Measurements from ENCODE around the gene CPNE4. TPM values are rescaled to one million over a fixed set of nuclear protein-coding genes. Genes with fewer than 3 reads are reported as not detected.

The CPNE4 gene
- total RNA-seq, 1 donor from 2014 or later = 0.05 TPM

DNA sequence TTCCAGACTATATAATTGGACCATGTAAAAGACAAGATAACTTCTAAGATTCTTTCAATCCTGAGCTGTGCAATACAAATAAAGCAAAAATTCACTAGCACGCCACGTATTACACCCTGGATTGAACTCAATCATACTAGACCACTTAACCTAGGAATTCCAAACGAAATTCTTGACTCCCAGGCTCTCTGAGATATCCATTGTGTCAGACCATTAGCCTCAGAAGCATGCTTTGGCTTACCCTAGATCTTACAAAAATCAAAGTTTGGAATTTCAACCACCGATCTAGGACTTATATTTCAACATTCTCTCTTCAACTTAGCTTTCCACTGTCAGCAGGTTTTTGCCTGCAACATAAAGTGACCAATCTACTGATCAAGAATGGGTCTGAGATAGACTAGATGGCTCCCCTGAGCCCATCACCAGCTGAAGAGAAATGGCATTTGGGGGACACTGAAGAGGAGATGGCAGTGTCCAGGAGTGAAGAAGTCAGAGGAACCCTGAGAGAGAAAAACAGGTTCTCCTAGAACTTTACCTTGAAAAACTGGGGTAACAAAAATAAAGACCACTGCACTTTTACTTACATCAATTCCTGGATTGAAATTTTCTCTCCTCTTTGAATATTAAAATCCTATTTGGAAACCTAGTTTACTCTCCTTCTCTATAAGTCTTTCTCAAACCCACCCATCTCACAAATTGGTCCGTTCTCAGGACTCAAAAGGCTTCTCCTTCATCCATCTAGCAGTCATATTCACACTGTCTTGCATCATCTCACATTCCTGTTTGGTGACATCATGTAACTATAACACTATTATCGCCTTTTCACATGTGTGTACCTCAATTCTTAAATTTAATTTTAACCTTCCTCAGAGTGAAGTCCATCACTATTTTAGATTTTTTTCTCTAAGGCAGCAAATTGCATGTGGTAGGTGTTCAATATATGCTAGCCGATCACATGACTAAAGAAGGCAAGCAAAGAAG lies 18.5 kb downstream of the CPNE4 start:
- DNase-seq (ENCODE audit: low read depth) = no peak

DNA sequence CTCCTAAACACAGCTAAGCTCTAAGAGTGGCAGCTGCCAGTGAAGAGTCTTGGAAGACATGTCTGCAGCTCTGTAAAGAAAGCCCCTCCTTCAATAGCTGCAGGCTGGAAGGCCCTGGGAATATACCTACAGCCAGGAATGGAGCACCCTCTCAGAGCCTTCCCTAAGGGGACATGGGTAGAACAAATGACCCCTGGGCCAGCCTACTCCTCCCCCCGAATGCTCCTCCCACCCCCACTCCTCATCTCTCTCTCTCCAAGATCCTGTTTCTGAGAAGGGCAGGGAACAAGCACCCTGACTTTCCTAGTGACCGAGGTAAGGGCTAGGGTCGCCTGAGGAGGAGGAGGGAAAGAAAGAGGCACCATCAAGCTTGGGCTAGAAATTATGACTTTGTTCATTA lies 20.7 kb downstream of the CPNE4 start:
- no peak for DNase-seq (ENCODE audit: low read depth)

DNA sequence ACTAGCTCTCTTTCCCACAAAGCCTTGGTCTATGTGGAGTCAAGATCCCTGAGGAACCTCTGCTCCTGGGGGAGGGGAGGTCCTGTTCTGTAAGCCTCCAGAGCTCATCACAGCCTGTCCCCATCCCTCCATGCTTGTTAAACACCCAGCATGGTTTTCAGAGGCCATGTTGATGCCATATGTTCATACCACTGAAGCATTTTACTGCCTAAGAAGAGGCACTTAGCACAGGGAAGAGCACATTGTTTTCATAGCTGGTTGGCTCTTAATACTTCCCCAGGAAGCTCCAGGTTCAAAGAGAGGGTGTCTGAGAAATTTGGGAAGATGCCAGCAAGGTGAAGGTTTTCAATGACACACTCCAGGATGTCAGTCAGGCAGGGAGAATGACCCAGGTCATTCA lies 25.6 kb downstream of the CPNE4 start:
- DNase-seq (ENCODE audit: low read depth) = peak; percentile 27

DNA sequence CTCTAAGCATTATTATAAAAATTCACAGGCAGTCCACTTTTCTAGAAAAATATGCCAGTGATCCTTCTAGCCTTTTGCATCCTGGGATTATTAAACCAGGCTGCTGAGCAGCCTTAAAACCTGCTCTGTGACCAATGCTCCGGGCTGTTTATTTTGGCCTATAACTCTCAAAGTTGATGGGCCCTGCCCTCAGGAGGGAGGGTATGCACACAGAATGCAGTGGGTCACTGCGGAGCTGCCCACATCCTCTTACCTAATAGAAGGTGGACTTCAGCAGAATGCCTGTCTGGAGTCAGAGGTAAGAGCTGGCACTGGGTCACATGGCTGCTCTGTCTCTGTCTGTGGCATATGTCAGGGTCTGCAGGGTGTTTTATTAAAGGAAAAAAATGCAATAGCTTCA lies 26.0 kb downstream of the CPNE4 start:
- DNase-seq (ENCODE audit: low read depth) = peak; percentile 77

DNA sequence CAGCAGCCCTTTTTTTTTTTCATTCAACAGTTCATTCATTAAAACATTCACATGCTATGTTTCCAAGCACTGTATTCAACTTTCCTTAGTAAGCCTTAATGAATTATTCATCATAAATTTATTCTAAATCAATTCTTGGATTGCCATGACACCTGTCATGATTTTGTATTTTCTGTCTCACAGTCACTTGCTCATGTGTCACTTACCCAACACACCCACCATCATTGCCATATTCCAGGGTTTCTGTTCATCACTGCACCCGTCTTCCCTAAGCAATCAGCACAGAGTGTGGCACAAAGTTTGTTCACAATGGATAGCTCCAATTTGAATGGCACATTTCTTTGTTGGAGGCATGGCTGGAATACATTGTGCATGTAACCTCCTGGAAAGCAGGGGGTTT lies 27.2 kb downstream of the CPNE4 start:
- no peak for DNase-seq (ENCODE audit: low read depth)

DNA sequence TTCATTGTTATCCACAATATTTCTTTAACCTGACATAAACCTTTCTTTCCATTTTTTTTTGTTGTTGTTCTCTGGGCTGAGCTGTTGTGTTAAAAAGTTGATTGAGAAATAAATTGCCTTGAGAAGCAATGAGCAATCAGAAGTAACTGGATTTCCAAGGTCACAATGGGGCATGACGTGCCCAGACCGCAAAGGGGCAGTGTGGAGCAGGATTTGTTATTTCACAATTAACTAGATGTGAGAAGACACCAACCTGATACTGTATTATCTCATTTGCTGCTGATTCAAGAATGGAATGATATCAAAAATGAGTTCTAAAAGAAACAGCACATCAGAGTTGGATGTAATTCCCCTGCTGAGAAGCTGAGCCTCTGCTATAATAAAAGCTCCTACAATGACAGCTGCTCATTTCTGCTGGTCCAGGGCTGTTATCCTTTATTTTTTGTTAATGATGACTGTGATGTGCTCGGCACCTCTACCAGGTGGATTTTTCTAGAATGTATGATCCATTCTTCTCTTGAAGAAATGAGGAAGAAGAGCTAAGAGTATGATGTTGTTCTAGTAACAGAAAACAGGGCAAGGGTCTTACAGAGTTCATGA lies 28.1 kb downstream of the CPNE4 start:
- peak; percentile 55 for DNase-seq (ENCODE audit: low read depth)

DNA sequence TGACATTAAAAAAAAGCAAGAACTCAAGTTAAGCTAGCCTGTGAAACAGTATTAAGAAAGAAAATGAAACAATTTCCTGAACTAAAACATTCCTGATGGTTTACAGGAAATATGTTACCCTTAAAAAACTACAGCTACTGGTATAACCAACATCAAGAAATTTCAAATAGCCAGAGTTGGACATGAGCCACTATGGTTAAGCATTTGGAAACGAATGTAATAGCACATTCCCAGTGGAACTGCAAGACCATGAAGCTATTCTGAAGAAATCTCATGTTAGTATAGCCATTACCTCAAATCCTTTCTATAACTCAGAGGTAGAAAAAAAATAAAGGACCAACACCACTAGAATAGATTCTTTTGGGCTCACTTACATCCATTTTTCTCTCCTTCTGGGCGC lies 30.2 kb downstream of the CPNE4 start:
- peak; percentile 82 for DNase-seq (ENCODE audit: low read depth)

DNA sequence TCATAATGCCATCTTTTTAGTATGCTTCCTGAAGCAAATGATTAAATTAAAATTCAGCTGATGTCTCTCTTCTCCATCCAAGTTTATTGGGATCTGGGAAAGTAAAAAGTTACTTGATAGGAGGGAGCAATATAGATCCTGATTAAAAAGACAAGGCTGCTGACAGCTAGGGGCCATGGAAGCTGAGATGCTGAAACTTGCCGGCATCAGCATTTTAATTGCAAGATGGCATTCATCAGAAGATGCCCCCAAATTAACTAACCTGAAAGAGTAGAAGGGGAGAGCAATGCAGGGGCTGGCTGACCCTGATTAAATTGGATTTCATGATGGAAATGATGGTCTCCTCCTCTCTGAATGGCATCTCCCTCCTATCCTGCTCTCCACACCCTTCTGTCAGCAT lies 31.1 kb downstream of the CPNE4 start:
- DNase-seq (ENCODE audit: low read depth) = no peak

DNA sequence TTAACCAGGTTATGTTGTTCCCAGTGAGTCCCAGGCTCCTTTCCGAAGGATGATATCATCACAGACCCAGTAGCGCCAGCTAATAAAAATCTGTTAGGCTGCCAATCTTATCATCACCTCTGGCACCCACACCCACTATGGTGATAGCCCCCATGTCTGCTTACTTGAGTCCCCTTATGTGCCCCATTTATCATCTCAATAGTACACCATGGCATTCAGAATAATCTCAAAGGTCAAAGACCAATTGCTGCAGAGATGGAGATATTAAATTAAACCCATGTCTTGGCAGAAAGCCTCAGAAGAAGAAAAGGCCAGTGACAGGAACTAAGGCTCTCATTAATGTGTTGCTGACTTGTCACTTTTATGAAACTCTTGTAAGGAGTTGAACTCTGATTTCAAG lies 32.8 kb downstream of the CPNE4 start:
- no peak for DNase-seq (ENCODE audit: low read depth)

DNA sequence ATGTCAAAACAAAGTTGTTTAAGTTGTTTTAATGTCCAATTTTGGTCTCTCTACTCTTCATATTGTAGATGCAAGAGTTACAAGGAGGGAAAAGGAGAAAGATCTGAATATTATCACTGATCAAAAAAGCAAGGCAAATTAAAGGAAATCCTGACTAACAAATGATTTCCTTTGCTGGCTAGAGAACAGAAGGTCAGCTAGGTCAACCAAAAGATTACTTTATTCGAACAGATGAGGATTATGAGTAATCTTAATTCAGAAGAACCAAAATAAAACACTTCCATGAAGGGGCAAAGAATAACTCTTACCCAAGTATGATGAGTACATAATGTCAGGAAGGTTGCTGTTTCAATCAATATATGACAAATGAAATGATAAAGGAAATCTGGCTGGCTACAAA lies 33.8 kb downstream of the CPNE4 start:
- DNase-seq (ENCODE audit: low read depth) = no peak

DNA sequence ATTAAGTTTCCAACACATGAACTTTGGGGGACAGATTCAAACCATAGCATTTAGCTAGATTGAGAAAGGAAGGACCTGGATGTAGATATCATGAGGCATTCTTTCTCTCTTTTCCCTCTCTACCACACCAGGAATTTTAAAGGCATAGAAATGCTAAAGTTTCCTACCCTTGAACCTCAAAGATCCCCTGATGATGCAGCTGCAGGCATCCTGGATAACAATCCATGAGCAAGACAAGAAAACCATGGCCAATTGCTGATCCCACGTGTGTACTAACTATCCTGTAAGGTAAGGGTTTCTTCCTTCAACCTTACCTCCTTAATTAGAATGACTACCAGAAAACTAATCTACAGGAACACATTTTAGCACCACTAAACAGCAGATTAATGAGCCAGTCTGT lies 36.8 kb downstream of the CPNE4 start:
- no peak for DNase-seq (ENCODE audit: low read depth)

DNA sequence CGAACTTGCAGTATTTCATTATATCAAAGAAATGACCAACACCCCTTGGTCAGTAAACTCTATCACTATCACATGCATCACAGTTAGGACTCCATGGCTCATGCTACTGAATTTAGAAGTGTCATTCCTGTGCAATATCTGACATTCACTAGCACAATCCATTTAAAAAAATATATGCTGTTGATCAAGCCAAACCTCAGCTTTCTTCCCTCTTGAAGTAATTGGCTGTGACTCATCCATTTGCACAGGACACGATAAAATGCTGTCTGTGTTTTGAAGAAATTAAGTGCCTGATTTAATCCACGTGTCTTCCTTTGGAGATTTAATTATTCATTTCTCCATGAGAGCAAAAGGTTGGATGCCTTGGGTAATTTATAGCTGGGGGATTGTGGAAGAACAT lies 38.9 kb downstream of the CPNE4 start:
- DNase-seq (ENCODE audit: low read depth) = peak; percentile 42

DNA sequence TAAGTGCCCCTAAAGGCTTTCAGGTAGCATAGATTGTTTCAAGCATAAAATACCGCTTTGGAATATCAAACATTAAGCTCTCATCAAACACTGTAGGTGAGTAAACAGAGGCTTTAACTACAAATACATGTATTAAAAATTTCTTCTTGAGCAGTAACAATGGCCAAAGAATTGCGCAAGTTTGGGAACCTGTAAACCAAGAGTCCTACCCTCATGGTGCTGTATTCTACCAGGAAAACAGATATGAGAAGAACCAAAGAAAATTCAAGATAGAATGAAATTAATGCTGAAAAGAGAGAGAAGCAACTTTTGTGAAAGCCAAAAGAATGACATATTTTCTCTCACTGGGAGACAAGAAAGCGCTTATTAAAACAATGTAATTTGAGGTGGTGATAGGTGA lies 45.5 kb downstream of the CPNE4 start:
- no peak for DNase-seq (ENCODE audit: low read depth)

DNA sequence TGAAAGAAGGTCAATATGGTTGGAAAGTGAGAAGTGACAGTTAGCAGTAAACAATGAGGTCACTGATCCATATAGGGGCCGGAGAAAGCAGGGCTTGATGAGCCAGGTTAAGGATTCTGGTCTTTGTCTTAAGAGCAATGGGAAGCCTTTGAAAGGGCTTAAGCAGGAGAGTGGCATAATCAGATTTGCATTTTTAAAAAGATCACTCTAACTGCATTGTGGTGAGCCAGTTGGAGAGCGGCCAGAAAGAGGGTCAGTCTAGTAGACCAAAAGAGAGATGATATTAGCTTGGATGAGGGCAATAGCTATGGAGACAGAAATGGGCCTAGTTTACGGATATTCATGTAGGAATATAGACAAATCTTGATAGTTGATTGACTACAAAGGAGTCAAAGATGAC lies 46.6 kb downstream of the CPNE4 start:
- no peak for DNase-seq (ENCODE audit: low read depth)

DNA sequence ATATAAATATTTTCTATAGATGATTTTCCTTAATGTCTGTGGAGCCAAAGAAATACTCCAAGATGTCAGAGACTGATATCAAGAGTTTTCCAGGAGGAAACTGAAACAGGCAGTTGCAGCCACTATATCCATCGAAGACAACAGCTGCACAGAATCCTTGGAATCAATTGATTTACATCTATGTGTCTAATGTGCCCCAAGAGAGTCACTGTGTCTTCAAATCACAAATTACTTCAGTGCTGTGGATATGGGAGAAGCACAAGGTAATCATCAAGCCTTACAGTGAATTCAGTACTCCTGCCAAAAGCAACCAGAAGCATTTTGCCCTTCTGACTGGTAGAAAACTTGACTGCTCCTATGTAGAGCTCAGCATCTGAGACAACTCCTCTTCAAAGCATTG lies 51.1 kb downstream of the CPNE4 start:
- DNase-seq (ENCODE audit: low read depth) = no peak

DNA sequence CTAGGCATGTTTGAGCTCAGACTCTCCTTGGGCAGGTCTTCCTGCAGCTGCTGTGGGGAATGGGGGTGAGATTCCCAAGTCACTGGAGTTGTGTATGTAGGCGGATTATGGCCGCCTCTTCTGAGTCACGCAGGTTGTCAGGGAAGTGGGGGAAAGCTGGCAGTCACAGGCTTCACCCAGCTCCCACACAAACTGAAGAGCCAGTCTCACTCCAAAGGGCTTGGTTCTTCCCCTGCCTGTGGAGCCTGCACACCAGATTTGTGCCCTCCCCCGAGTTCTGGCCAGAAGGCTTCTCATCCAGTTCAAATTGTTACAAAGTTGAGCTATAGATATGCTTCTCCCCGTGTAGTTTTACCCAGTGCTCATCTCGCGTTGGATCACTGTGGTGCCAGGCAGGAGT lies 53.5 kb downstream of the CPNE4 start:
- no peak for DNase-seq (ENCODE audit: low read depth)

DNA sequence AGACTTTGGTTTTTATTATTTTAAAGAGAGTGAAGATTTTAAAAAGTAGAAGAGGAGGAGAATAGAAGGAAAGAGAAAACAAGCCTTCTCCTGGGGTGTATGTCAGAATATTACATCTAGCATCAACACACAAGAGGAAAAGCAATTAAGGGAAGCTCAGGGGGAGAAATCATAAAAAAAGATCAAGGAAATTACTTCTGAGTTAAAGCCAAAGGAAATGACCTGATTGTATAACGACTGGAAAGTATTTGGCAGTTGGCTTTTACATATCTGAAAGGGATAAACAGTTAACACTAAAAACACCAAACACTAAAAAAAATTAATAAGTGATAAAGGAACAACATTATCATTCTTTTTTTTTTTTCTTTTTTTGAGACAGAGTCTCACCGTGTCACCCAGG lies 58.4 kb downstream of the CPNE4 start:
- DNase-seq (ENCODE audit: low read depth) = no peak

DNA sequence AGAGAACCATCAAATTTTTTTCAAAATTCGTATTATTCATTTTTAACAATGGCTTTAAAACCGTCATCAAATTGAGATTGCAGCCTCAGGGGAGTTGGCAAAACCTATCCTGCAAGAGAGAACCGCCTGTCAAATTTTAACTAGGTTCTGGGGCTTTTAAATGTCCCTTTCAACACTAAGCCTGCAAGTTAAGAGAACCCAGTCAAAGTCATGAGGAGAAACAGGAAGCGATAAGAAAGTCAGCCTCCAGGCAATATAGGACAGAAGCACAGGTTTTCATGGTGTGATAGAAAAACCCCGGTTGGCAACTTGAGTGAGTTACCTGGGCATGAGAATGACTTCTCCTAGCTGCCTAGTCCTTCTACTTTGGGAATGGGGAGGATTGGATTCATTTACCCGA lies 59.8 kb downstream of the CPNE4 start:
- peak; percentile 58 for DNase-seq (ENCODE audit: low read depth)

DNA sequence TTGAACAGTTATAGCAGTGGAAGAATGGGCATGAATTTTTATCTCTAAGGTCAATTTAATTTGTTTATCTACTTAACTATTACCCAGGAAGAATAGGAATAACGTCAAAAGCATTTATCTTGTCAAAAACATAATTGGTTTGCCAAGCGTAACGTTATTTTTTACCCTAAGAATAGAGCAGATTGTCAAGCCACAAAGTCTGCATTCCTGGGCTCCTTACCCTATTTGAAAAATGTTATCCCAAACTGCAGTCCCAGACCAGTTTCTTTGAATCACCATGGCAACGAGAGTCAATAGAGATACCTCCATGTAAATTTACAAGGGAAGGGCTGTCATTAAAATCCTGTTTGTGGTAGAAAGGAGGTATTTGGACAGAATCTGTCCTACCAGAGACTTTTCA lies 61.1 kb downstream of the CPNE4 start:
- DNase-seq (ENCODE audit: low read depth) = no peak

DNA sequence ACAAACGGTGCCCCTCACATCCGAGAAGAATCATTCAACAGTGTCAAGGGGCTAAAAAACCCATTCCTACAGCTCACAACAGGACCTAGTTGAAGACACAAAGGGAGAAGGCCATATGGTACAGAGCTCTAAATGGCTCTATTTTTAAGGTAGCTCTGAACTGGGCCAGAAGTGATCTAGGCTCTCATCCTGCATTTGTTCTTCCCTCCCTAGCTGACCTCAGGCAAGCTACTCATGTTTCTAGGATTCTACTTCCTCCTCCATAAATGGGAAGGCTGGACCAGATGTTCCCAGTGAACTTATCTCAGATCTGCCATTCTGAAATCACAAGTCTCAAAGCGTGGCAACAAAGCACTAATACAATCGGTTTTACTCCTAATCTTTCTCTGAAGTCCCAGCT lies 62.3 kb downstream of the CPNE4 start:
- no peak for DNase-seq (ENCODE audit: low read depth)

DNA sequence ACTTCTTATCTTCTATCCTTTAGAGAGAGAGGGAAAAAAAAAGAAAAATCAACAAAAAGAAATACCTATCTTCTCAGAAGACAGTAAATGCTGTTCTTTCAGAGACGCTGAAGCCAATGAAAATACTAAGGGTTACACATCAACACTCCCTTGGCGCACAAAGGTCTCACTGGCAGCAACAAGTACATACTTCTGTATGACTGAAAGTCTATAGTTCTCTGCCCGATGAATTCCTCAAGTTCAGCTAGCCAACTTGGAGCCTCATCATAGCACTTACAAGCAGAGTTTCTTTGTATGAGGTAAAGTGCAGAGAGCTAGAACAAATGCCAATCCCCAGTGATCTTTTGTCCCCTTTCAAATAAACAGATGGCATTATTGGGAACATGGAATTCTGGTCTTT lies 62.7 kb downstream of the CPNE4 start:
- DNase-seq (ENCODE audit: low read depth) = no peak

DNA sequence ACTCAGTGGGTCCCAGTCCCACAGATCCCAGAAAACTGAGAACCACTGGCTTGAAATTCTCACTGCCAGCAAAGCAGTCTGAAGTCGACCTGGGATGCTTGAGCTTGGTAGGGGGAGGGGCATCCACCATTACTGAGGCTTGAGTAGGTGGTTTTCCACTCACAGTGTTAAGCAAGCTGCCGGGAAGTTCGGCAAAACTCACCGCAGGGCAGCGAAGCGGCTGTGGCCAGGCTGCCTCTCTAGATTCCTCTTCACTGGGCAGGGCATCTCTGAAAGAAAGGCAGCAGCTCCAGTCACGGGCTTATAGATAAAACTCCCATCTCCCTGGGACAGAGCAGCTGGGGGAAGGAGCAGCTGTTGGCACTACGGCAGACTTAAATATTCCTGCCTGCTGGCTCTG lies 71.4 kb downstream of the CPNE4 start:
- DNase-seq (ENCODE audit: low read depth) = peak; percentile 16

DNA sequence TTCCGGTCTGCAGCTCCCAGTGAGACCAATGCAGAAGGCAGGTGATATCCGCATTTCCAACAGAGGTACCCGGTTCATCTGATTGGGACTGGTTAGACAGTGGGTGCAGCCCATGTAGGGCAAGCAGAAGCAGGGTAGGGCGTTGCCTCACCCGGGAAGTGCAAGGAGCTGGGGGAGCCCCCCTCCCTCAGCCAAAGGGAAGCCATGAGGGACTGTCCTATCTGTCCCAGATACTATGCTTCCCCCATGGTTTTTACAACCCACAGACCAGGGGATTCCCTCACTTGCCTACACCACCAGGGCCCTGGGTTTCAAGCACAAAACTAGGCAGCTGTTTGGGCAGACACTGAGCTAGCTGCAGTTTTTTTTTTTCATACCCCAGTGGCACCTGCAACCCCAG lies 71.8 kb downstream of the CPNE4 start:
- DNase-seq (ENCODE audit: low read depth) = no peak

DNA sequence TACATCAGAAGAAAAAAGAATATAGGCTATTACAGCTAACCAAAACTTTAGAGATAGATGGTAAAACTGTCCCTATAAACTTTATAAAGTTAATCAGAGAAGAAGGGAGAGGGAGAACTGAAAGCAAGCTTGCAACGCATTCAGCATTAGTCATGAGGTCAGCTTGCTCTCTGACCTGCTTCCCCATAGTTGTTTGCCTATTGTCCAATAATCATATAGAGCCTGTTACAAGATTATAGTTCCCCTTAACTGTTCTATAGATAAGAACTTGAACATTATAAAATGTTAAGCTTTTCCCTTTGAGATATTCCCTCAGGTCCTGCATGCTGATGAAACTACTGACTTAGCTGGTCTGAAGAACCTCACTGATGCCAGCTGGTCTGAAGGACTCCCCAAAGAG lies 74.5 kb downstream of the CPNE4 start:
- DNase-seq (ENCODE audit: low read depth) = peak; percentile 43
